GM10847 (cell line): Measurements from ENCODE around the gene TNNT3.

Experiments used
- POLR2A ChIP-seq: IDR thresholded peaks from 2 replicates; pipeline ENCODE4 v1.6.1; 2011; ENCODE audit not compliant: insufficient read length; ENCODE audit errors: extremely low read depth

Gene TNNT3

GRCh38 chr11:1926156-1927025 is 6.9 kb downstream of the TNNT3 start:
- no peak for TF ChIP-seq POLR2A

GRCh38 chr11:1927026-1927847 is 7.7 kb downstream of the TNNT3 start:
- TF ChIP-seq POLR2A: no peak

GRCh38 chr11:1927848-1928469 is 8.5 kb downstream of the TNNT3 start:
- no peak for TF ChIP-seq POLR2A

- no peak for TF ChIP-seq POLR2A
Observed at GRCh38 chr11:1928470-1928890, 9.0 kb downstream of the TNNT3 start.

GRCh38 chr11:1928891-1929541 is 9.5 kb downstream of the TNNT3 start:
- no peak for TF ChIP-seq POLR2A

GRCh38 chr11:1929621-1930461 is 10.3 kb downstream of the TNNT3 start:
- no peak for TF ChIP-seq POLR2A

GRCh38 chr11:1930462-1930830 is 10.9 kb downstream of the TNNT3 start:
- TF ChIP-seq POLR2A: no peak

- no peak for TF ChIP-seq POLR2A
Observed at GRCh38 chr11:1931341-1932104, 12.0 kb downstream of the TNNT3 start.

GRCh38 chr11:1932105-1932480 is 12.6 kb downstream of the TNNT3 start:
- no peak for TF ChIP-seq POLR2A

- TF ChIP-seq POLR2A: no peak
Observed at GRCh38 chr11:1932681-1933080, 13.2 kb downstream of the TNNT3 start.

- no peak for TF ChIP-seq POLR2A
Observed at GRCh38 chr11:1933416-1934334, 14.2 kb downstream of the TNNT3 start.

- no peak for TF ChIP-seq POLR2A
Observed at GRCh38 chr11:1934335-1935155, 15.0 kb downstream of the TNNT3 start.
